ENCODE measurements around the gene RPH3AL.
"Not testable (repeated sequence)": the region's sequence is repeated elsewhere in the genome, so short reads cannot be mapped to it uniquely, and the experiment has no call there.

RPH3AL gene

GRCh38 chr17:258045-258734 lies 94.4 kb downstream of the RPH3AL start:
- no peak for DNase-seq

- no peak for DNase-seq
Measured at GRCh38 chr17:253091-253846, 99.3 kb downstream of the RPH3AL start.

- no peak for DNase-seq
Measured at GRCh38 chr17:252456-252855, 100.2 kb downstream of the RPH3AL start.

- no peak for DNase-seq
Measured at GRCh38 chr17:251531-251930, 101.1 kb downstream of the RPH3AL start.

GRCh38 chr17:250487-251300 lies 101.9 kb downstream of the RPH3AL start:
- DNase-seq = no peak

GRCh38 chr17:249236-249993 lies 103.2 kb downstream of the RPH3AL start:
- DNase-seq = no peak

GRCh38 chr17:248337-249235 lies 104.0 kb downstream of the RPH3AL start:
- no peak for DNase-seq

GRCh38 chr17:247767-248166 lies 104.8 kb downstream of the RPH3AL start:
- DNase-seq = no peak

- no peak for DNase-seq
Measured at GRCh38 chr17:246851-247421, 105.7 kb downstream of the RPH3AL start.

- no peak for DNase-seq
Measured at GRCh38 chr17:246226-246625, 106.4 kb downstream of the RPH3AL start.

- no peak for DNase-seq
Measured at GRCh38 chr17:245611-246010, 107.0 kb downstream of the RPH3AL start.

- DNase-seq = no peak
Measured at GRCh38 chr17:245020-245419, 107.6 kb downstream of the RPH3AL start.

GRCh38 chr17:243924-244323 lies 108.7 kb downstream of the RPH3AL start:
- DNase-seq = not testable (repeated sequence)

GRCh38 chr17:238964-239259 lies 113.7 kb downstream of the RPH3AL start:
- no peak for DNase-seq

GRCh38 chr17:238071-238963 lies 114.3 kb downstream of the RPH3AL start:
- no peak for DNase-seq

GRCh38 chr17:237406-237955 lies 115.1 kb downstream of the RPH3AL start:
- DNase-seq = no peak

GRCh38 chr17:236641-237405 lies 115.8 kb downstream of the RPH3AL start:
- DNase-seq = no peak

- DNase-seq = no peak
Measured at GRCh38 chr17:235831-236640, 116.6 kb downstream of the RPH3AL start.
